ELR (cell line): Measurements from ENCODE around the gene ITGAL.

Experiments
- DNase-seq: peaks from one replicate; pipeline ENCODE4 v3.0.0-alpha.2; 2015; ENCODE audit warnings: low read depth

Gene ITGAL

DNA sequence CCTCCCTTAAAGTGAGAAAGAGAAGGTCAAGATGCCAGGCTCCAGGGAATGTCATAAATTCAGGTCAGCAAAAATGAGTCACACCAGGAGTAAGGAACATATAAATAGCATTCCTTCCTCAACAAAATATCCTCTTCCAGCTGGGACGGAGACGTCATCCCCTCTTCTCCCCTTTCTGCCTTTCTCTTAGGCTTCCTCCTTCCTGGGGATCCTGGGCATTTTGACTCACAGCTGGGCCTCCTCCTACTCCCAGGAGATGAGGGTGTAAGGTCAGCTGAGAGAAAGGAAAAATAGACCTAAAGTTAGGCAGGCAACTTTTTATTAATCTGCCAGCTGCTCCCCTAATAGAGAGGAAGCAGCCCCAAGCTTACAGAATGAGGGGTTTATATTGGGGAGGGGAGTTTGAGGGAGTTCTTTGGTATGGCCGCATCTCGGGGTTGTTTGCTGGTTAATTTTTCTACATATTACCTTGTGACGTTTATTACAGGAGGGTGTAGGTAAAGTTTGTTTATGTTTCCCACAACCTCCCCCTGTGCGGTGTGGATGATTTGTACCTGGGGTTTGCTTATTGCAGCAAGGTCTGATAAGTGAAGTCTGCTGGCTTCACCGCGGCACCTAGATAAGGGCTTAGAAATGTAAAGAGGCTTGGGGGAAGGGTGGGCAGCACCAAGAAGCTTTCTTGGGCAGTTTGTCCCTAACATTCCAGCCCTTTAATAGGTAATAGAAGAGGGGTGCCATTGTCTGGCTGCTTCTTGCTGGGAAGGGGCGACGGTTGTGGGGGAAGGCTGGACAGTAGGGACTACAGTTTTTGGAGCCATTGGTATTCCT is 69.2 kb downstream of the ITGAL start:
- peak; percentile 52 for DNase-seq

DNA sequence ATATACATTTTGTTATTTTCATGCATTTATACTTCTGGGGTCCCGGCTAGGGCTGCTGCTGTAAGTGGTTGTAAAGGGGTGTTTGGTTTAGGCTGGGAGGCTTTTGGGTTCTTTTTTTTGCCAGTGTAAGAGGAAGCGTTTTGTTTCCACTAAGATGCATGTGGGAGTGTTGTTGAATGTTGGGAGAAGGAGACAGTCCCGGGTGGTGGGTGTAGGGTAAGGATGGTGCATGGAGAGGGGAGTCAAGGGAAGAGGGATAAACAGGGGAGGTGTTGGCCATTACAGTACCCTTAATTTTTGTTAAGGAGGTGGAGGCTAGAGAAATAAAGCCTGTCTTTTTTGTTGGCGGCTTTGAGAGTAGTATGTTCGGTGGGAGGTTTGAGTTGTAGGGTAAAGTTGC is 70.5 kb downstream of the ITGAL start:
- DNase-seq, result no peak

DNA sequence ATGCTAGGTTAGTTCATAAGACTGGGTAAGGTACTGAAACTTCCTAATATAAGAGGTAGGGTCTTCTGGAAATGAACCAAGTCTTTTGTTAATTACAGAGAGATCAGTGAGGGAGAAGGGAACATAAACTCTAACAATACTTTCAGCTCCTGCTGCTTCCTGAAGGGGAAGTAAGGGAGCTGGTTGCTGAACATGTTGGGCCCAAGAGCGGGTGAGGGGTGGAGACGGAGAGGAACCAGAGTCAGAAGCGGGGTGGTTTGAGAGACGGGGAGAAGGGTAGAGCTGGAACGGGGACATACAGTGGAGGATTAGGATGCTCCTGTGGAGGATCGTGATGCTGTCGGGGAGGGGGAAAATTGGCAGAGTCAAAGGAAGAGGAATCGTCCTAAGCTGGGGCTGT is 73.6 kb downstream of the ITGAL start:
- DNase-seq, result no peak

DNA sequence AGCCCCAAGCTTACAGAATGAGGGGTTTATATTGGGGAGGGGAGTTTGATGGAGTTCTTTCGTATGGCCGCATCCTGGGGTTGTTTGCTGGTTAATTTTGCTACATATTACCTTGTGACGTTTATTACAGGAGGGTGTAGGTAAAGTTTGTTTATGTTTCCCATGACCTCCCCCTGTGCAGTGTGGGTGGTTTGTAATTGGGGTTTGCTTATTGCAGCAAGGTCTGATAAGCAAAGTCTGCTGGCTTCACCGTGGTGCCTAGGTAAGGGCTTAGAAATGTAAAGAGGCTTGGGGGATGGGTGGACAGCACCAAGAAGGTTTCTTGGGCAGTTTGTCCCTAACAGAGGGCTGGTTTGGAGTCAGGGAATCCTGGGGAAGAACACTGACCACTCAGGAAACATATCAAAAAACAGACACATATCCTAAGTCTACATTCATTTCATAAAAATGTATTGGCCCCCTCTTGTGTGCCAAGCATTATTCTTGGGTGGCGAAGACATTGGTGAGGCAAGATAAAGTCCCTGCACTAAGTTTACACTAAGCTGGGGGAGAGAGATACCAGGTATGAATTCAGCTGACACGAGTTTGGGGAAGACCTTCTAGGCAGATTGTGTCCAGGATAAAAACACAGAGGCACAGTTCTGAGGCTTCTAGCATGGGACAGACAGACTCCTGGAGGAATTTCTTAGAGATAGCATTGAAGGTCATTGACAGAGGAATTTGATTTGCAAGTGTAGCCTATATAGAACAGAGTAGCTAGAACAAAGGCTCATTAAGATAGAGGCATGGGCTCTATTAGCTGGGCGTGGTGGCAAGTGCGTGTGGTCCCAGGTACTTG is 76.1 kb downstream of the ITGAL start:
- no peak for DNase-seq

DNA sequence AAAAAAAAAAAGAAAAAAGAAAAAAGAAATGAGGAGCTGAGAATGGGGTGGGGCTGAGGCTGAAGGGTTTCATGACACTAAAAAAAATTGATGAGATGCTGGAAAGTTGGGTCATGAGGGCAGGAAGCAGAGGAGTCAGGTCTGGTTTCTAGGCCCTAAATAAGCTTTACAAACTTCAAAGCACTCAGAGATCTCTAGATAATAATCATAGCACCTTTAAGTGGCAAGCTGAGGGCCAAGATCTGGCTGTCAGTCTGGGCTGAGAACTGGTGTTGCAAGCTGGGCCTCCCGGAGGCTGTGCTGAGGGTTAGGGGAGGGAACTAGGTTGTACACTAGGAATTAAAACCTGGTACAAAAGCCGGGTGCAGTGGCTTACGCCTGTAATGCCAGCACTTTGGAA is 79.2 kb downstream of the ITGAL start:
- DNase-seq, result no peak

DNA sequence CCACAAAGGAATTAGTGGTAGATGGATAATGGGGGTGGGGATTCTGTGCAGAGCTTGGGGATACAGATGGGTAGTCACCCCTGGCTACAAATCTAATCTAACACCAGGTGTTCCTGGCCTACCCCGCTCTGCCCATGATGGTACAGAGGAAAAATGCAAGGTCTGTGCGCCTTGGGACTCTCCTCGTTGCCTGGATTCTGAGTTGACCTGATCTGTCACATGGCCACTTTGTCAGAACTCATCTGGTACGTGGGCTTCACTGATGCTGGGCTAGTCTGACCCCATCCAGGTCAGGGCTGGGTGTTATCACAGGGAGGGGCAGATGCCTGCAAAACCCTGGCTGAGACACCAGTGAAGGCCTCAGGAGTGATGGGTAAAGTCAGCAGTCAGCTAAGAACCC is 80.4 kb downstream of the ITGAL start:
- no peak for DNase-seq

DNA sequence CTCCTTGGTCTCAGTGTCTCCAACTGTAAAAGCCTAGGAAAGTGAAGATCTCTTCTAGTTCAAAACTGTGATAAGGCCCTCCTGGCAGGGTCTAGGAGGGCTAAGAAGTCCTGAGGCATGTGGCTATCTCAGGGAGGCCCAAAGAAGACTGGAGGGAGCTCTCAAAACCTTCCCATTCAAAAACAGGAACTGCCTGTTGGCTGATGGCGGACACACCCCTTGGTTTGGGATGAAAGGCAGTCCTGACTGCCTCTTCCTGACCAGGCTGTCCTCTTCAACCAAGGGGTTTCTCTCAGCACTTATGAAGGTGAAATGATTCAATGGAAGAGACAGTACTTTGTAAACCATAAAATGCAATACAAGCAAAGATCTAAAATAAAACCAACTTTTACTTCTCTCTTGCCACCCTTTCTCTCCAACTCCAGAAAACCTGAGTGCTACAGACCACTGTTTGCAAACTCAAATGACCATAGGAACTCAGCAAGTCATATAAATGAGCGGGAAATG is 80.9 kb downstream of the ITGAL start:
- no peak for DNase-seq

DNA sequence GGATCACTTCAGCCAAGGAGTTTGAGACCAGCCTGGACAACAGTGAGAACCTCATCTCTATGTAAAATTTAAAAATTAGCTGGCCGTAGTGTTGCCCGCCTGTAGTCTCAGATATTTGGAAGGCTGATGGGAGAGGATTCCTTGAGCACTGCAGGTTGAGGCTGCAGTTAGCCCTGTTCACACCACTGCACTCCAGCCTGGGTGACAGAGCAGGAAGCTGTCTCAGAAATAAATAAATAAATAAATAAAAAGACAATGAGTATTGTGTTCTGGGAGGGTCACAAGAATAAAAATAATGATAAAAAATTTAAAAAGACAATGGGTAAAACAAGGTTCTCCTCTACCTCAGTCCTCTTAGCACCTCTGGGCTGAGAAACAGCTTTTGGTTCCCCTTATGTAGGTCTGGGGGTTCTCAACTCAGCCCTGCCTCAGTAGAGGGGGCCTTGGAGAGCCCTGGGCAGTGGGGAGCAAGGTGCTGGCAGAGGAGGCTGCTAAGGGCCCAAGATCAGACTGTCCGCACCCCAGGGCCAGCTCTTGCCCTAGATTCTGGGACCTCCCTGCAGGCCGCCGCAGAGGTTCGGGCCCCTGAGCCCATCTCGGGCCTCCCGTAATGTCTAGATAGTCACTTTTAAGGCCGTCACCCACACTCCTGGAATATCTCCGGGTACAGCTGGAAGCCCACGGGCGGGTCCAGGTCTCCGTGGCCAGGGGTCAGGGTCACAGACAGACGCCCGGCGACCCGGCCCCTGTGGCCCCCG is 82.2 kb downstream of the ITGAL start:
- no peak for DNase-seq

DNA sequence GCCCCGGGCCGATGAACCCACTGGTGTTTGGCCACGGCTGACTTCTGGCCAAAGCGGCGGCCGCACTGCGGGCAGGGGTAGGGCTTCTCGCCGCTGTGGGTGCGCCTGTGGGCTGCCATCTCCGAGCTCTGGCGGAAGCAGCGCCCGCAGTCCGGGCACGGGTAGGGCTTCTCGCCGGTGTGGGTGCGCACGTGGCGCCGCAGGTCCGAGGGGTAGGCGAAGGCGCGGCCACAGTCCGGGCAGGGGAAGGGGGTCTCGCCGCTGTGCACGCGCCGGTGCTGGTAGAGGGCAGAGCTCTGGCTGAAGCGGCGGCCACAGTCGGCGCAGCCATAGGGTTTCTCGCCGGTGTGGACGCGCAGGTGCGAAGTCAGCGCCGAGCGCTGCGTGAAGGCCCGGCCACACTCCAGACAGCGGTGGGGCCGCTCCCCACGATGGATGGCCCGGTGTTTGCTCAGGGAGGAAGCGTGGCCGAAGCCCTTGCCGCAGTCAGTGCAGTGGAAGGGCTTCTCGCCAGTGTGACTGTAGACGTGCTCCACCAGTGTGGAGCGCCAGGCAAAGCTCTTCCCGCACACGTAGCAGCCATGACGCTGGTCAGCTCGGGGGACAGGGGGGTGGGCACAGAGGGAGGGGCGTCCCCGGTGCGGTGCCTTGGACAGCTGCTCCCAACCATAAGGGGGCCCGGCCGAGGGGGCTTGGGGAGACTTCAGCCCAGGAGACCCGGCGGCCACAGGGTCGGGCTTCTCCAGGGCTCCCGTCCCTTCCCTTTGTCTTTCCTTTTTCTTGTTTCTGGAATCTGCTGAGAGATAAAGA is 83.0 kb downstream of the ITGAL start:
- DNase-seq, result no peak

DNA sequence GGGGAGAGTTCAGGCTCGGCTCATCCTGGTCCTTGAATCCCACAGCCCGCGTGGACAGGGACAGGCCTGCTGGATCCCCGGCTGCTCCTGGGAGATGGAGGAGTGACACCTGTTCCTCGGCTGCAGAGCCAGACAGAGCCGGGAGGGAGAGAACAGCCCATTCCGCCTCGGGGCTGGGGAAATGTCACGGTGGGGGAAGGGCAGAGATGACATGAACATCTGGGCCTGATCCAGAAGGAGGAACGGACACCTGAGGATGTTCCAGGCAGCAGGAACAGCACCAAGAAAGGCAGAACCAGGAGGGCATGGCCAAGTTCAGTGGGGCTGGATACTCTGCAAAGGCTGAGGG is 83.6 kb downstream of the ITGAL start:
- DNase-seq, result no peak

DNA sequence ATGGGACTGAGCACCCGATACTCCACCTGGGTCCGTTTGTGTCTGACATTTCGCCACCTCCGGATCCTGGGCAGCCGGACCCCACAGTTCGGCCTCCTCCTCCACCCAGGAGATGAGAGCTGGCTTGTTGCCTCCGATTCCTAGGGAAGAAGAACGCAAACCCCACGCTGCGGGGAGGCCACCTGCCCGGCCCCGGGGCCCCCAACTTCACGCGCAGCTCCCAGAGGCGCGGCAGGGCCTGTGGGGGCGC is 85.1 kb downstream of the ITGAL start:
- peak; percentile 26 for DNase-seq

DNA sequence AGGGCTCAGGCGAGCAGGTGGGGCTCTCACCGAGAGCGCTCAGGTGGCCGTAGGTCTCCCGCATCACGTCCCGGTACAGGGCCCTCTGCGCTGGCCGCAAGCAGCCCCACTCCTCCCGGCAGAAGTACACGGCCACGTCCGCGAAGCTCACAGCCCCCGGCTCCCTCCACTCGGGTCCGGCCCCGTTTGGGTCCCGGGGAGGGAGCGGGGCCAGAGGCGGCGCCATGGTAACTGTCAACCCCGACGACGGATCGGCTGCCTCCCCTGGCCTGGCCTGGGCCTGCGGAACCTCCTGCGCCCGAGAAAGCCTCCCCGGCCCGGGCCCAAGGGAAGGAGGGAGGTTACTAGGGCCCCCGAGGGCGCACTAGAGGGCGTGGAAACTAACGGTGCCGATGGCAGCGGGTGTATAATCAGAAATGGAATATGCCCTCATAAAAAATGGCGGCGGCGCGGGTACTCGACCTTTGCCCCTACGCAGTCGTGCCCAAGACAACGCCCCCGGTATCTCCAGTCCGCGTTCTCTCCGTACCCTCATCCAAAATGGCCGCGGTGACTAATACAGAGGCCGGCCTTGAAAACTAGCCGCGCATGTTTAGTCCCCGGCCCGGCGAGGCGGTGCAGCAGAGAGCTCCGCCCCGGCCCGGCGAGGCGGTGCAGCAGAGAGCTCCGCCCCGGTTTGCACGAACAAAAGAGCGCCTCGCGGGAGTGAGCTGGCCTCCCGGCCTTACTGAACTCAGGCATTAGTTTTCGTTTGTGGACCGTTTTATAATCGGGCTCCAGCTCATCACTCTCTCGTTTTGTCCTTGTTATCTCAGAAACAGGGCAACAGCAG is 85.6 kb downstream of the ITGAL start, which contains the start of gene ZNF764:
ZNF764 (minus strand) TSS at position 418 of the 832 bp plus-strand sequence; CDS start at position 226, 192 bp downstream.
- DNase-seq, result peak; percentile 99

DNA sequence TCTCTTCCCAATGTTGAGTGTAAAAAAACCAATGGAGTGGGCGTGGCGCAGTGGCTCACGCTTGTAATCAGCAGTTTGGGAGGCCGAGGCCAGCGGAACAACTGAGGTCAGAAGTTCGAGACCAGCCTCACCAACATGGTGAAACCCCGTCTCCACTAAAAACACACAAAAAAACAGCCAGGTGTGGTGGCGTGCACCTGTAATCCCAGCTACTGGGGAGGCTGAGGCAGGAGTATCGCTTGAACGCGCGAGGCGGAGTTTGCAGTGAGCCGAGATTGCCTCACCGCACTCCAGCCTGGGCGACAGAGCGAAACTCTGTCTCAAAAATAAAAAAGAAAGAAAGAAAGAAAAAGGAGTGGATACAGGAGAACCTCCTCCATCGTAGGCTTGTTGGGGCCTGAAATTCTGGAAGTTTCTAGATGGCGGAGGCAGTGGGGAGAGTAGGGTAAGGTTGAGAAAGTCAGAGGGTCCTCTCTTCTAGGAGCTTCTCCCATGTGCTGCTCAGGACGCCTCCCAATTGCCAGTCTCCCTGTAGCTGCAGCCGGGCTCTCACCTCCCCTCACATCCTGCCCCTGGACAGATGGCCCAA is 86.3 kb downstream of the ITGAL start:
- DNase-seq, result no peak

DNA sequence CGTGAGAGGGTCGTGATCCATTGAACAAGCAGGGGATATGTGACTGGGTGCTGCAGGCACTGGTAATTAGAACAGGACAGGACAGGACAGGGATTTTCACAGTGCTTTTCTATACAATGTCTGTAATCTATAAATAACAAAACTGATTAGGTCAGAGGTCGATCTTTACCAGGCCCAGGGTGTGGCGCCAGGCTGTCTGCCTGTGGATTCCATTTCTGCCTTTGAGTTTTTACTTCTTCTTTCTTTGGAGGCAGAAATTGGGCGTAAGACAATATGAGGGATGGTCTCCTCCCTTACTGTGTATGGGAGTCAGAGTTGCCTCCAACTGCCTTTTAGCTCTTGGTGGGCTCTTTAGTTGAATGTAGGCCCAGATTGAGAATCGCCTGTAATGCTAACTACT is 87.1 kb downstream of the ITGAL start:
- DNase-seq, result no peak

DNA sequence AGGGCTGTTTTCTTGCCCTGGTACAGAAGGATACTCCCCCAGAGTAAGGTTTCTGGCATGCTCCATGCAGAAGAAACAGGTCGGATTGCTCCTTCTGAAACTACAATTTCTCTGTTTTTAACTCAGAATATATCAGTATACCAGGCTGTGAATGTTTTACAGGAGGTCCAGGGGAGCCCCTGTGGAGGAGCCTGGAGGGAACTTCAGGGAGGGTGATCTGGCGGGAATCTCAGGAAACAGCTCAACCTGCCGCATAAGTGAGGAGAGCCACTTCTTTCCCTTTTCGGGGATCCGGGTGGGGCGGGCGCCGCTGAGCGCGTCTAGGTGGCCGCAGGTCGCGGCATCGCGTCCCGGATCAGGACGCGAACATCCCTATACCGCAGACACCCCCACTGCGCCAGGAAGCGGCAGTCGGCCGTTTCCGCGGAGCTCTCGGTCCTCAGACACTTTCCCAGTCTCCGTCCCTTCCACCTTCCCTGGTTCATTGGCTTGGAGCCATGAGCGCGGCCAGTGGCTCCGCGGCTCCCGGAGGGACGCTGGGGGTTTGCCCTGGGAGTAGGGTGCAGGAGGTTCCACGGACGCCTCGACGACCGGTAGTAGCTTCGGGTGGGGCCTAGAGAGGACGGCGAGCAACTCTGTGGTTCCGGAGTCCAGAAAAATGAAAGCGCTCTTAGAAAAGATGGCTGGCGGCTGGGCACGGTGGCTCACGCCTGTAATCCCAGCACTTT is 88.7 kb downstream of the ITGAL start:
- no peak for DNase-seq

DNA sequence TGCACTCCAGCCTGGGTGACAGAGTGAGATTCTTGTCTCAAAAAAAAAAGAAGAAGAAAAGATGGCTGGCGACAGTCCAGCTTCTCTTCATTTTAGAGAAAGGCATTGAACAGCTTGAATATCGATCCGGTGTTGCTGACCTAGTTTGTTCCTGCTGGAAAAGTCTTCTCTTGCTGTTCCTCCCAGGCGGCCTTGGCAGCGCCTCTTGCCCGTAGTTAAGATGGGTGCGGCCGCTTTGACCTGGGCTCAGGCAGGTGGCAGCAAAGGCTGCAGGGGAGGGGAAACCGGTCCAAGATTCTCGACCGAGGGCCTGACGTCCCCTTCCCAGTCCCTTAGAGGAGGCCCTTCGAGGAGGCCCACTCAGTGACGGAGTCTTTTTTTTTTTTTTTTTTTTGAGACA is 89.5 kb downstream of the ITGAL start:
- no peak for DNase-seq

DNA sequence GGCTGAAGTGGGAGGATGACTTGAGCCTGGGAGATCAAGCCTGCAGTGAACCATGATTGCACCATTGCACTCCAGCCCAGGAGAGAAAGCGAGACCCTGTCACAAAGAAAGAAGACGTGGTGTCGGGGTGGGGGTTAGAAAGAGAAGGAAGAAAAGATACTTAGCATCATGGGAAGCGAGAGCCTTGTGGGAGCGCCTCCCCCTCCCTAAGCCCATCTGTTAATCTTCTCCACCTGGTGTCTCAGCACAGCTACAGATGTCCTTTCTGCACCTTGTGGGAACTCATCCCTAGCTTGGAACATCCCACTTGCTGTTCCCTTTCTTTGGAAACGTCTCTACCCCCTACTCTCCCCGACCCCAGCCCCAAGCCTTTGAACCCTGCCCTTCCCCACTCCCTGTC is 93.0 kb downstream of the ITGAL start:
- DNase-seq, result no peak

DNA sequence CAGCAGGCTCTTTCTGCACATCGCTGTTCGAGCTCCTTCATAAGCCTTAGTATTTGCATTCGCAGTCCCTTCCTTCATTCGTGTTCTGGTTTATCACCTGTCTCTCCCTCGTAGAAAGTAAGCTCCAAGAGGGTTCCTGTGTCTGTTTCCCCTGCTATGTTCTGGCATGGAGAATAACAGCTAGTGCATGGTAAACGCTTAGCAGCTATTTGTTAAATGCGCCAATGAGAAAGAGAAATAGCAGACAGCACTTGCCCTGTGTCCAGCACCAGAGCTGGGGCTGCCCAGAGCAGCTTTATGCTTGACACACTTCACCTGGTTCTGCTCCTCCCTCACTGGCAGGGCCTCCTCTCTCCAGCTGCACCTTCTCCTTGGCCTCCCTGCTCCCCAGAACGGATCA is 93.4 kb downstream of the ITGAL start:
- DNase-seq, result no peak

DNA sequence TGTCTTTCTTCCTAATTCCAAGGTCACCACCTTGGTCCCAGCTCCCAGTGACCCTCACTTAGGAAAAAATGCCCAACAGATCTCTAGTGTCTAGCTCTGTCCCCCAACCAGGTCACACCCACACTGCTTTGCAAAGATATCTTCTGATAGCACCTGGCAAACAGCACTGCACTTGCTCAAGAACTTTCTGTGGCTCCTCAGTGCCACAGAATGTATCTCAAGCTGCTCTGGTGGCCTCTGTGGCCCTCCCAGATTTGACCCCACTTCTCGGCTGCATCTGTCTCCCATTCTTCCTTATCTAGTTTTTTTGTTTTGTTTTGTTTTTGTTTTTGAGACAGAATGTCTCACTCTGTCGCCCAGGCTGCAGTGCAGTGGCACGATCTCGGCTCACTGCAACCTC is 94.0 kb downstream of the ITGAL start:
- DNase-seq, result no peak
